Lung (tissue), 12 donors: Measurements from ENCODE around the gene ATP6V1B1. TPM values are rescaled to one million over a fixed set of nuclear protein-coding genes. Genes with fewer than 3 reads are reported as not detected.

Experiments
- ATAC-seq: fragments of 200-7000 bp; cut with Tn5 transposase; one replicate; pipeline ENCODE4 v1.9.1; 2020; ENCODE audit warnings: moderate number of reproducible peaks; ENCODE audit not compliant: insufficient read depth, low FRiP score
- DNase-seq, 3 donors: peaks; one replicate each; pipeline ENCODE4 v3.0.0-alpha.2; 2013 to 2017
- H3K27ac ChIP-seq, 2 donors: one replicate each; pipeline ENCODE4 v1.5.1; 2013; ENCODE audit warnings: mild to moderate bottlenecking in 2 of 2, moderate library complexity in 2 of 2, control low read depth in 1 of 2, inconsistent platforms in 1 of 2, low read depth in 1 of 2, low read length in 1 of 2
- H3K27me3 ChIP-seq, 3 donors: one replicate each; pipeline ENCODE4 v1.5.1; 2013; ENCODE audit warnings: low read length in 2 of 3; ENCODE audit not compliant: control insufficient read depth in 3 of 3, insufficient read depth in 3 of 3
- H3K36me3 ChIP-seq, 4 donors: one replicate each; pipeline ENCODE4 v1.5.1; 2013; ENCODE audit warnings: low read length in 4 of 4, mild to moderate bottlenecking in 1 of 4, moderate library complexity in 1 of 4; ENCODE audit not compliant: control insufficient read depth in 4 of 4, insufficient read depth in 4 of 4
- H3K4me1 ChIP-seq, 5 donors: one replicate each; pipeline ENCODE4 v1.5.1; 2013; ENCODE audit warnings: low read length in 5 of 5, mild to moderate bottlenecking in 2 of 5, moderate library complexity in 1 of 5; ENCODE audit not compliant: control insufficient read depth in 5 of 5, insufficient read depth in 5 of 5
- H3K4me3 ChIP-seq: one replicate; pipeline ENCODE4 v1.5.1; 2013; ENCODE audit warnings: mild to moderate bottlenecking, control low read depth, moderate library complexity
- H3K9ac ChIP-seq, 2 donors: one replicate each; pipeline ENCODE4 v1.5.1; 2013; ENCODE audit warnings: low read length in 2 of 2, control low read depth in 1 of 2; ENCODE audit not compliant: insufficient read depth in 1 of 2
- H3K9me3 ChIP-seq, 4 donors: one replicate each; pipeline ENCODE4 v1.5.1; 2013; ENCODE audit warnings: low read length in 3 of 4, mild to moderate bottlenecking in 1 of 4, moderate library complexity in 1 of 4; ENCODE audit not compliant: control insufficient read depth in 4 of 4, insufficient read depth in 3 of 4
- CTCF ChIP-seq: IDR thresholded peaks from 2 replicates; pipeline ENCODE4 v1.5.1; 2012; ENCODE audit warnings: mild to moderate bottlenecking; ENCODE audit errors: control extremely low read depth, extremely low read depth
- WGBS, 2 donors: extraction: QIAGEN DNeasy Blood & Tissue Kit; methylation state at CpG; one replicate each; pipeline ENCODE4 v1.1.7; 2013; 5-methylcytosine and 5-hydroxymethylcytosine counted together
- polyA plus RNA-seq, 2 donors: library from polyadenylated mRNA; stranded (reverse); fragments of 200-250 nt; gene quantifications; one replicate each; pipeline ENCODE4 v1.2.1, GENCODE V29; 2013
- total RNA-seq, 2 donors: library from RNA; depleted of rRNA in 1 of 2; stranded (reverse); fragments of >200 nt in 1 of 2; gene quantifications; one replicate each; pipeline ENCODE4 v1.2.1, GENCODE V29; 2014 to 2021
- donor health status: control.
- donor health status: control.
- donor health status: Bipolar disorder and iron deficiency.
- donor health status: healthy.
- donor health status: DM: yes; HTN: yes; CAD: no.

ATP6V1B1 gene
- total and polyA plus RNA-seq, 4 donors = 0.33 to 5.9 (median 1.8) TPM

- Histone ChIP-seq H3K27me3 (peaks cover 0 to 93% (median 85%) of the 10 kb centered on the region in 3 donors), H3K9ac (no peak overlapping the region), H3K27ac (no peak overlapping the region), H3K4me1 (peaks cover 0 to 11% (median 0%) of the 10 kb centered on the region in 5 donors), H3K9me3 (peaks cover 0 to 1% (median 0%) of the 10 kb centered on the region in 4 donors), H3K36me3 (no peaks in the 10 kb centered on the region), H3K4me3 (no peak overlapping the region)
- TF ChIP-seq CTCF = no peak
- no peak for ATAC-seq
- DNase-seq = no peak
- 22 to 37% methylated on average over 25 of the region's 25 CpGs for WGBS, 2 donors
These were observed 39.5 kb upstream of the ATP6V1B1 start for GRCh38 chr2:70895998-70896764.

- Histone ChIP-seq H3K27ac (no peak overlapping the region), H3K4me1 (peaks cover 0 to 13% (median 1%) of the 10 kb centered on the region in 5 donors)
- ATAC-seq = no peak
These were observed 38.9 kb upstream of the ATP6V1B1 start for GRCh38 chr2:70896765-70897202.

GRCh38 chr2:70897203-70897976, 38.3 kb upstream of the ATP6V1B1 start:
- peaks cover 0 to 1% (median 0%) of the 10 kb centered on the region in 4 donors for H3K9me3 ChIP-seq
- H3K36me3 ChIP-seq = no peaks in the 10 kb centered on the region
- DNase-seq (no peak), ATAC-seq (no peak)
- no peak for TF ChIP-seq CTCF
- peaks cover 0 to 88% (median 79%) of the 10 kb centered on the region in 3 donors for H3K27me3 ChIP-seq
- WGBS, 2 donors = 7 to 11% methylated on average over 35 of the region's 35 CpGs
- H3K4me1 ChIP-seq = peaks cover 0 to 13% (median 5%) of the 10 kb centered on the region in 5 donors
- no peak overlapping the region for H3K4me3 ChIP-seq
- H3K27ac ChIP-seq = no peak overlapping the region
- no peak overlapping the region for H3K9ac ChIP-seq

More at GRCh38 chr2:70896765-70897202, 38.9 kb upstream of the ATP6V1B1 start:
- Histone ChIP-seq H3K9ac (no peak overlapping the region), H3K36me3 (no peaks in the 10 kb centered on the region), H3K9me3 (peaks cover 0 to 1% (median 0%) of the 10 kb centered on the region in 4 donors), H3K4me3 (no peak overlapping the region), H3K27me3 (peaks cover 0 to 88% (median 80%) of the 10 kb centered on the region in 3 donors)
- 10 to 19% methylated on average over 16 of the region's 16 CpGs for WGBS, 2 donors
- TF ChIP-seq CTCF = no peak
- no peak for DNase-seq
